ENCODE results near the gene SGCE.

The SGCE gene

GRCh38 chr7:94577357-94577756, 78.6 kb downstream of the SGCE start:
- no peaks in the 10 kb centered on the region for H3K27me3 ChIP-seq (replicated peaks; ENCODE audit: control insufficient read depth, insufficient read depth, low read length, poor library complexity, severe bottlenecking)
- no peak overlapping the region for H3K4me3 ChIP-seq (ENCODE audit: insufficient read depth, low read depth, low read length, poor library complexity, severe bottlenecking)
- H3K4me1 ChIP-seq (ENCODE audit: control insufficient read depth, insufficient read depth, low read length, poor library complexity, severe bottlenecking), result no peaks in the 10 kb centered on the region
- no peak for DNase-seq
- H3K27ac ChIP-seq (ENCODE audit: insufficient read depth, low read length, poor library complexity, severe bottlenecking), result no peak overlapping the region
- no peaks in the 10 kb centered on the region for H3K9me3 ChIP-seq (ENCODE audit: control insufficient read depth, low read length)
- H3K36me3 ChIP-seq (ENCODE audit: control insufficient read depth, insufficient read depth, low read length), result peaks cover 5% of the 10 kb centered on the region

- no peaks in the 10 kb centered on the region for H3K4me1 ChIP-seq (ENCODE audit: control insufficient read depth, insufficient read depth, low read length, poor library complexity, severe bottlenecking)
- no peaks in the 10 kb centered on the region for H3K9me3 ChIP-seq (ENCODE audit: control insufficient read depth, low read length)
- no peak overlapping the region for H3K4me3 ChIP-seq (ENCODE audit: insufficient read depth, low read depth, low read length, poor library complexity, severe bottlenecking)
- H3K36me3 ChIP-seq (ENCODE audit: control insufficient read depth, insufficient read depth, low read length), result peaks cover 5% of the 10 kb centered on the region
- no peak for DNase-seq
- H3K27me3 ChIP-seq (replicated peaks; ENCODE audit: control insufficient read depth, insufficient read depth, low read length, poor library complexity, severe bottlenecking), result no peaks in the 10 kb centered on the region
- H3K27ac ChIP-seq (ENCODE audit: insufficient read depth, low read length, poor library complexity, severe bottlenecking), result no peak overlapping the region
Observed at GRCh38 chr7:94576316-94576715, 79.6 kb downstream of the SGCE start.

- no peak for DNase-seq
- Histone ChIP-seq H3K4me3 (ENCODE audit: insufficient read depth, low read depth, low read length, poor library complexity, severe bottlenecking) (no peak overlapping the region), H3K9me3 (ENCODE audit: control insufficient read depth, low read length) (no peaks in the 10 kb centered on the region), H3K4me1 (ENCODE audit: control insufficient read depth, insufficient read depth, low read length, poor library complexity, severe bottlenecking) (no peaks in the 10 kb centered on the region), H3K27me3 (replicated peaks; ENCODE audit: control insufficient read depth, insufficient read depth, low read length, poor library complexity, severe bottlenecking) (no peaks in the 10 kb centered on the region), H3K36me3 (ENCODE audit: control insufficient read depth, insufficient read depth, low read length) (peaks cover 5% of the 10 kb centered on the region), H3K27ac (ENCODE audit: insufficient read depth, low read length, poor library complexity, severe bottlenecking) (no peak overlapping the region)
Observed at GRCh38 chr7:94575646-94576045, 80.3 kb downstream of the SGCE start.

- no peaks in the 10 kb centered on the region for H3K27me3 ChIP-seq (replicated peaks; ENCODE audit: control insufficient read depth, insufficient read depth, low read length, poor library complexity, severe bottlenecking)
- no peak for DNase-seq
- no peaks in the 10 kb centered on the region for H3K4me1 ChIP-seq (ENCODE audit: control insufficient read depth, insufficient read depth, low read length, poor library complexity, severe bottlenecking)
- no peak overlapping the region for H3K4me3 ChIP-seq (ENCODE audit: insufficient read depth, low read depth, low read length, poor library complexity, severe bottlenecking)
- no peaks in the 10 kb centered on the region for H3K9me3 ChIP-seq (ENCODE audit: control insufficient read depth, low read length)
- H3K27ac ChIP-seq (ENCODE audit: insufficient read depth, low read length, poor library complexity, severe bottlenecking), result no peak overlapping the region
- H3K36me3 ChIP-seq (ENCODE audit: control insufficient read depth, insufficient read depth, low read length), result peaks cover 5% of the 10 kb centered on the region
Observed at GRCh38 chr7:94571816-94572215, 84.1 kb downstream of the SGCE start.

GRCh38 chr7:94567396-94567795, 88.5 kb downstream of the SGCE start:
- DNase-seq, result no peak
- no peaks in the 10 kb centered on the region for H3K36me3 ChIP-seq (ENCODE audit: control insufficient read depth, insufficient read depth, low read length)
- H3K27me3 ChIP-seq (replicated peaks; ENCODE audit: control insufficient read depth, insufficient read depth, low read length, poor library complexity, severe bottlenecking), result no peaks in the 10 kb centered on the region
- no peak overlapping the region for H3K27ac ChIP-seq (ENCODE audit: insufficient read depth, low read length, poor library complexity, severe bottlenecking)
- no peak overlapping the region for H3K4me3 ChIP-seq (ENCODE audit: insufficient read depth, low read depth, low read length, poor library complexity, severe bottlenecking)
- no peaks in the 10 kb centered on the region for H3K9me3 ChIP-seq (ENCODE audit: control insufficient read depth, low read length)
- H3K4me1 ChIP-seq (ENCODE audit: control insufficient read depth, insufficient read depth, low read length, poor library complexity, severe bottlenecking), result no peaks in the 10 kb centered on the region

GRCh38 chr7:94565247-94565894, 90.6 kb downstream of the SGCE start:
- DNase-seq, result no peak
- Histone ChIP-seq H3K4me3 (ENCODE audit: insufficient read depth, low read depth, low read length, poor library complexity, severe bottlenecking) (no peak overlapping the region), H3K9me3 (ENCODE audit: control insufficient read depth, low read length) (no peaks in the 10 kb centered on the region), H3K4me1 (ENCODE audit: control insufficient read depth, insufficient read depth, low read length, poor library complexity, severe bottlenecking) (no peaks in the 10 kb centered on the region), H3K27me3 (replicated peaks; ENCODE audit: control insufficient read depth, insufficient read depth, low read length, poor library complexity, severe bottlenecking) (no peaks in the 10 kb centered on the region), H3K27ac (ENCODE audit: insufficient read depth, low read length, poor library complexity, severe bottlenecking) (no peak overlapping the region), H3K36me3 (ENCODE audit: control insufficient read depth, insufficient read depth, low read length) (no peaks in the 10 kb centered on the region)

- H3K4me3 ChIP-seq (ENCODE audit: insufficient read depth, low read depth, low read length, poor library complexity, severe bottlenecking), result no peak overlapping the region
- DNase-seq, result no peak
- H3K27ac ChIP-seq (ENCODE audit: insufficient read depth, low read length, poor library complexity, severe bottlenecking), result no peak overlapping the region
- no peaks in the 10 kb centered on the region for H3K36me3 ChIP-seq (ENCODE audit: control insufficient read depth, insufficient read depth, low read length)
- no peaks in the 10 kb centered on the region for H3K4me1 ChIP-seq (ENCODE audit: control insufficient read depth, insufficient read depth, low read length, poor library complexity, severe bottlenecking)
- H3K27me3 ChIP-seq (replicated peaks; ENCODE audit: control insufficient read depth, insufficient read depth, low read length, poor library complexity, severe bottlenecking), result no peaks in the 10 kb centered on the region
- H3K9me3 ChIP-seq (ENCODE audit: control insufficient read depth, low read length), result no peaks in the 10 kb centered on the region
Observed at GRCh38 chr7:94562525-94562924, 93.4 kb downstream of the SGCE start.

- no peak overlapping the region for H3K4me3 ChIP-seq (ENCODE audit: insufficient read depth, low read depth, low read length, poor library complexity, severe bottlenecking)
- H3K27ac ChIP-seq (ENCODE audit: insufficient read depth, low read length, poor library complexity, severe bottlenecking), result no peak overlapping the region
- no peak for DNase-seq
- H3K27me3 ChIP-seq (replicated peaks; ENCODE audit: control insufficient read depth, insufficient read depth, low read length, poor library complexity, severe bottlenecking), result no peaks in the 10 kb centered on the region
- H3K4me1 ChIP-seq (ENCODE audit: control insufficient read depth, insufficient read depth, low read length, poor library complexity, severe bottlenecking), result no peaks in the 10 kb centered on the region
- H3K9me3 ChIP-seq (ENCODE audit: control insufficient read depth, low read length), result no peaks in the 10 kb centered on the region
- no peaks in the 10 kb centered on the region for H3K36me3 ChIP-seq (ENCODE audit: control insufficient read depth, insufficient read depth, low read length)
Observed at GRCh38 chr7:94561841-94562514, 94.0 kb downstream of the SGCE start.

GRCh38 chr7:94559972-94560371, 96.0 kb downstream of the SGCE start:
- DNase-seq, result no peak
- Histone ChIP-seq H3K36me3 (ENCODE audit: control insufficient read depth, insufficient read depth, low read length) (no peaks in the 10 kb centered on the region), H3K4me3 (ENCODE audit: insufficient read depth, low read depth, low read length, poor library complexity, severe bottlenecking) (no peak overlapping the region), H3K9me3 (ENCODE audit: control insufficient read depth, low read length) (no peaks in the 10 kb centered on the region), H3K4me1 (ENCODE audit: control insufficient read depth, insufficient read depth, low read length, poor library complexity, severe bottlenecking) (no peaks in the 10 kb centered on the region), H3K27ac (ENCODE audit: insufficient read depth, low read length, poor library complexity, severe bottlenecking) (no peak overlapping the region), H3K27me3 (replicated peaks; ENCODE audit: control insufficient read depth, insufficient read depth, low read length, poor library complexity, severe bottlenecking) (no peaks in the 10 kb centered on the region)

GRCh38 chr7:94557215-94557614, 98.7 kb downstream of the SGCE start:
- Histone ChIP-seq H3K9me3 (ENCODE audit: control insufficient read depth, low read length) (no peaks in the 10 kb centered on the region), H3K27ac (ENCODE audit: insufficient read depth, low read length, poor library complexity, severe bottlenecking) (no peak overlapping the region), H3K36me3 (ENCODE audit: control insufficient read depth, insufficient read depth, low read length) (peaks cover 4% of the 10 kb centered on the region), H3K4me1 (ENCODE audit: control insufficient read depth, insufficient read depth, low read length, poor library complexity, severe bottlenecking) (no peaks in the 10 kb centered on the region), H3K4me3 (ENCODE audit: insufficient read depth, low read depth, low read length, poor library complexity, severe bottlenecking) (no peak overlapping the region), H3K27me3 (replicated peaks; ENCODE audit: control insufficient read depth, insufficient read depth, low read length, poor library complexity, severe bottlenecking) (no peaks in the 10 kb centered on the region)
- DNase-seq, result no peak
